ENCODE results near the gene SDK1.

SDK1 gene

DNA sequence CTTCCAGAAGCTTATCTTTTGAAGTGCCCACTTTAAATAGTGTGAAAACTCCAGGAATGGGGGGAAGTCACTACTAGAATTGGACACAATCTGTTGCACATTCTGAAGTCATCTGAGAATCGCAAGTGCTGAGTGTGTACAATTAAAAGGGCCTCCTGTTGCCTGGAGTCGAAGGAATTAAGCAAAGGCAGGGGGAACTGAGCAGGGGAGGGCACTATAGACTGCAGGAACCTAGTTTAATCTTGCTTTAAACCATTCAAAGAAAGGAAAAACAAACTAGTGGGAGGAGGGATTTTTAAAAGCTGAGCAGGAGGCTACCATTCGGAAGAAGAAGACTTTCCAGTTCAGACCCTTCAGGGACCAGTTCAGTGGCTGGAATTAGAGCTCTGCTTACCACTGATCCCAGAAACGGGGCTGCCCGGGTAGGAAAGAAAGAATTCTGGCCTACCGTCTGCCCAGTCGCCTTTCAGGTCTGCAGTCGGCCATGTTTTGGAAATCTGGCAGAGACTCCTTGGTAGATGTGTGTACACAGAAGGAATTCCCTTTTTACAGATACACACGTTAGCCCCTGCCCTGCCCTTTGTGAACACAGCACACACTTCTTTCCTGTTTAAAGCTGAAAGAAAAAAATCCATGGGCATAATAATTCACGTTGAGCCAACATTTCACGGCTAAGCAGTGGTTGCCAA, 770.5 kb downstream of the SDK1 start:
- Histone ChIP-seq H2AFZ (ENCODE audit: insufficient read depth, low read length, poor library complexity) (no peak overlapping the region), H3K36me3 (ENCODE audit: control insufficient read depth in 1 of 2, insufficient read depth in 2 of 2, low read length in 2 of 2) (peaks cover 14 to 17% of the 10 kb centered on the region in 2 experiments), H3K23ac (ENCODE audit: low read length) (no peak overlapping the region), H4K8ac (ENCODE audit: low read depth, low read length) (no peak overlapping the region), H3K79me2 (ENCODE audit: control insufficient read depth, insufficient read depth, low read length, poor library complexity) (no peaks in the 10 kb centered on the region), H3K18ac (ENCODE audit: low read length) (no peak overlapping the region), H3K27ac (ENCODE audit: low read depth, low read length) (no peak overlapping the region), H3K9ac (ENCODE audit: low read length) (no peak overlapping the region), H2AK5ac (ENCODE audit: low read length) (no peak overlapping the region), H3K4ac (ENCODE audit: low read depth, low read length) (no peak overlapping the region), H2BK120ac (ENCODE audit: insufficient read depth, low read length, poor library complexity) (no peak overlapping the region), H3K4me1 (ENCODE audit: control insufficient read depth in 1 of 2, insufficient read depth in 2 of 2, low read length in 2 of 2) (no peaks in the 10 kb centered on the region), H3K27me3 (ENCODE audit: insufficient read depth, low read length) (no peaks in the 10 kb centered on the region), H3K14ac (ENCODE audit: low read length) (no peak overlapping the region), H3K4me2 (ENCODE audit: low read length) (no peak overlapping the region), H3K79me1 (ENCODE audit: low read length) (no peaks in the 10 kb centered on the region), H2BK12ac (ENCODE audit: low read length) (no peak overlapping the region), H4K12ac (ENCODE audit: low read depth, low read length) (no peak overlapping the region), H2BK5ac (ENCODE audit: low read depth, low read length, poor library complexity) (no peak overlapping the region), H4K91ac (ENCODE audit: low read depth, low read length) (no peak overlapping the region), H3K9me3 (ENCODE audit: insufficient read depth, low read depth, low read length) (peaks cover 3% of the 10 kb centered on the region), H3K4me3 (ENCODE audit: low read depth, low read length) (no peak overlapping the region)
- no peak for DNase-seq
- WGBS (ENCODE audit: extremely low coverage, insufficient coverage, insufficient read length): no CpG with 5 or more reads among the region's 11 CpGs

DNA sequence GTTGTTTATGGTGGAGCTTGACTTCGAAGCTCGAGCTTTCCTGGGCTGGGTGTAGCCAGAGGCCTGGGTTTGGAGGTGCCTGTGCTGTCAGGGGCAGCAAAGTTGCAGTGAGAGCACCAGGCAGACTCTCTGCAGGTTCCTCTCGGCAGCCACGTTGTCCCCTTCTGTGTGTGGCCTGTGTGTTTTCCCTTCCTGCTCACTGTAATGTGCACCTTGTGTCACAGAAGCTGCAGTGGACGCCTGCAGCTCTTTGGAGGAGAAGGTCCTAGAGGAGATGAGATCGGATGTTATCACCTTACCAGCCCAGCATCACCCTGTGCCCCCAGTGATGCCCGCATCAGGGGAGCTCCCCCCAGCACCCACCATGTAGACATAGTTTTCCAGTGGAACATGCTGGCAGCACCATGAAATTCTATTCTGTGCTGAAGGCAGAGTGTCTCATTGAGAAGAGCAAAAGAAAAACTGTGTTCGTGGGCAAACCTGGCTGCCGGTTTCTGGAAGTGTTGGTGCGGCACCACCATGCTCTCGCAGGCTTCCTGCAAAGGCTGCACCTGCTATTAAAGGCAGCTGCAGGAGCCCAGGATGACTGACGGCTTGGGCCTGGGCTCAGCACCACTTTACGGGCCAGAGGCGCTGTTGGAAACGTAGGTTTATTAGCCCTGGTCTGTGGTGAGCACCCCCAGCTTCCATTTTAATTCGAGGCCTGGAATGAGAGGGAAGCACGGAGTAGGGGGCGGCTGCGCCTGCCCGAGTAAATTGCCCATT, 771.3 kb downstream of the SDK1 start:
- Histone ChIP-seq H4K8ac (ENCODE audit: low read depth, low read length) (no peak overlapping the region), H2BK120ac (ENCODE audit: insufficient read depth, low read length, poor library complexity) (no peak overlapping the region), H4K12ac (ENCODE audit: low read depth, low read length) (no peak overlapping the region), H3K4ac (ENCODE audit: low read depth, low read length) (no peak overlapping the region), H3K9me3 (ENCODE audit: insufficient read depth, low read depth, low read length) (peaks cover 10% of the 10 kb centered on the region), H2AFZ (ENCODE audit: insufficient read depth, low read length, poor library complexity) (no peak overlapping the region), H3K18ac (ENCODE audit: low read length) (no peak overlapping the region), H3K9ac (ENCODE audit: low read length) (no peak overlapping the region), H3K79me1 (ENCODE audit: low read length) (no peaks in the 10 kb centered on the region), H4K91ac (ENCODE audit: low read depth, low read length) (no peak overlapping the region), H3K14ac (ENCODE audit: low read length) (no peak overlapping the region), H3K27me3 (ENCODE audit: insufficient read depth, low read length) (no peaks in the 10 kb centered on the region), H3K79me2 (ENCODE audit: control insufficient read depth, insufficient read depth, low read length, poor library complexity) (no peaks in the 10 kb centered on the region), H2BK5ac (ENCODE audit: low read depth, low read length, poor library complexity) (no peak overlapping the region), H3K4me1 (ENCODE audit: control insufficient read depth in 1 of 2, insufficient read depth in 2 of 2, low read length in 2 of 2) (no peaks in the 10 kb centered on the region), H3K27ac (ENCODE audit: low read depth, low read length) (no peak overlapping the region), H3K36me3 (ENCODE audit: control insufficient read depth in 1 of 2, insufficient read depth in 2 of 2, low read length in 2 of 2) (peaks cover 19 to 22% of the 10 kb centered on the region in 2 experiments), H3K4me2 (ENCODE audit: low read length) (no peak overlapping the region), H2AK5ac (ENCODE audit: low read length) (no peak overlapping the region), H2BK12ac (ENCODE audit: low read length) (no peak overlapping the region), H3K23ac (ENCODE audit: low read length) (no peak overlapping the region), H3K4me3 (ENCODE audit: low read depth, low read length) (no peak overlapping the region)
- no CpG with 5 or more reads among the region's 20 CpGs for WGBS (ENCODE audit: extremely low coverage, insufficient coverage, insufficient read length)
- DNase-seq: no peak

DNA sequence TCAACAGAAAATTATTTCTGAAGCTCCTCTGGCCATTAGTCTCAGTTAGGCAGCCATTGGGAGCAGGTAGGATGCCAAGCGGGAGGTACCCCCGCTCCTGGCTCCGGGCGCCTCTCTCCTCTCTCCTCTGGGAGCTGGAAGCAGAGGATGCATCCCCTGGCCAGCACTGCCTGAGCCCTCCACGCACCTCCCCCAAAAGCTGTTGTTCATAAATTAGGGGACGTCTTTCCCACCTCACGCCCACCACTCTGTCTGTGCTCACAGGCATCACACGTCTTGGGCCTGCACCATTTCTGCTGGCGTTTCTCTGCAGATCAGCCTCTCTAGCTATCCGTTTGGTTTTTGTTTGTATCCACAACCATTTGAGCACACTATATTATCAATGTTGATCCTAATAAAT, 772.0 kb downstream of the SDK1 start:
- H3K23ac ChIP-seq (ENCODE audit: low read length): no peak overlapping the region
- H3K14ac ChIP-seq (ENCODE audit: low read length): no peak overlapping the region
- H2BK5ac ChIP-seq (ENCODE audit: low read depth, low read length, poor library complexity): no peak overlapping the region
- H3K4ac ChIP-seq (ENCODE audit: low read depth, low read length): no peak overlapping the region
- no peak overlapping the region for H4K8ac ChIP-seq (ENCODE audit: low read depth, low read length)
- H3K27me3 ChIP-seq (ENCODE audit: insufficient read depth, low read length): no peaks in the 10 kb centered on the region
- H3K36me3 ChIP-seq (ENCODE audit: control insufficient read depth in 1 of 2, insufficient read depth in 2 of 2, low read length in 2 of 2): peaks cover 19 to 26% of the 10 kb centered on the region in 2 experiments
- no peak for DNase-seq
- no peaks in the 10 kb centered on the region for H3K4me1 ChIP-seq (ENCODE audit: control insufficient read depth in 1 of 2, insufficient read depth in 2 of 2, low read length in 2 of 2)
- no peak overlapping the region for H2AFZ ChIP-seq (ENCODE audit: insufficient read depth, low read length, poor library complexity)
- H3K4me3 ChIP-seq (ENCODE audit: low read depth, low read length): no peak overlapping the region
- no peak overlapping the region for H4K91ac ChIP-seq (ENCODE audit: low read depth, low read length)
- no peak overlapping the region for H2AK5ac ChIP-seq (ENCODE audit: low read length)
- WGBS (ENCODE audit: extremely low coverage, insufficient coverage, insufficient read length): no CpG with 5 or more reads among the region's 10 CpGs
- H3K27ac ChIP-seq (ENCODE audit: low read depth, low read length): no peak overlapping the region
- no peak overlapping the region for H4K12ac ChIP-seq (ENCODE audit: low read depth, low read length)
- no peak overlapping the region for H3K18ac ChIP-seq (ENCODE audit: low read length)
- H2BK12ac ChIP-seq (ENCODE audit: low read length): no peak overlapping the region
- no peaks in the 10 kb centered on the region for H3K79me2 ChIP-seq (ENCODE audit: control insufficient read depth, insufficient read depth, low read length, poor library complexity)
- H2BK120ac ChIP-seq (ENCODE audit: insufficient read depth, low read length, poor library complexity): no peak overlapping the region
- no peak overlapping the region for H3K9ac ChIP-seq (ENCODE audit: low read length)
- H3K79me1 ChIP-seq (ENCODE audit: low read length): no peaks in the 10 kb centered on the region
- peaks cover 10% of the 10 kb centered on the region for H3K9me3 ChIP-seq (ENCODE audit: insufficient read depth, low read depth, low read length)
- H3K4me2 ChIP-seq (ENCODE audit: low read length): no peak overlapping the region

DNA sequence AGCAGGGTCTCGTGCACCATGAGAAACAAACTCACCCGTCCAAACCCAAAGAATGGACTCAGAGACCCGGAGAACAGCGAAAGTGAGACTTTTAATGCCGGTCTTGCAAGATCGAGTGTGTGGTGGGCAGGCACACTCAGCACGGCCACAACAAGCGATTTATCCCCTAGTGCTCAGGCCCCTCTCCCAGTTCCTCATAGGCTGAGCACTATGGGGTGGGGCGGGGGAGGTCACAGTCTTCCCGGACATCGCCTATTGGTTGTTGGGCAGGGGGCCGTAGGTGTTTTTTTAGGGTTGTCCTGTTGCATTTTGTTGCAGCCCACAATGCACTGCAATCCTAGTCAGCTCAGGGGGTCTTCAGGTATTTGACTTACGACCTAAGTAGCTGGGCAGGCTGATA, 772.7 kb downstream of the SDK1 start:
- Histone ChIP-seq H4K8ac (ENCODE audit: low read depth, low read length) (no peak overlapping the region), H3K4me2 (ENCODE audit: low read length) (no peak overlapping the region), H3K18ac (ENCODE audit: low read length) (no peak overlapping the region), H2AFZ (ENCODE audit: insufficient read depth, low read length, poor library complexity) (no peak overlapping the region), H3K27ac (ENCODE audit: low read depth, low read length) (no peak overlapping the region), H3K4ac (ENCODE audit: low read depth, low read length) (no peak overlapping the region), H3K79me2 (ENCODE audit: control insufficient read depth, insufficient read depth, low read length, poor library complexity) (no peaks in the 10 kb centered on the region), H3K27me3 (ENCODE audit: insufficient read depth, low read length) (no peaks in the 10 kb centered on the region), H2BK120ac (ENCODE audit: insufficient read depth, low read length, poor library complexity) (no peak overlapping the region), H3K79me1 (ENCODE audit: low read length) (no peaks in the 10 kb centered on the region), H2AK5ac (ENCODE audit: low read length) (no peak overlapping the region), H4K12ac (ENCODE audit: low read depth, low read length) (no peak overlapping the region), H3K14ac (ENCODE audit: low read length) (no peak overlapping the region), H4K91ac (ENCODE audit: low read depth, low read length) (no peak overlapping the region), H2BK12ac (ENCODE audit: low read length) (no peak overlapping the region), H2BK5ac (ENCODE audit: low read depth, low read length, poor library complexity) (no peak overlapping the region), H3K4me3 (ENCODE audit: low read depth, low read length) (no peak overlapping the region), H3K36me3 (ENCODE audit: control insufficient read depth in 1 of 2, insufficient read depth in 2 of 2, low read length in 2 of 2) (peaks cover 21 to 25% of the 10 kb centered on the region in 2 experiments), H3K9ac (ENCODE audit: low read length) (no peak overlapping the region), H3K9me3 (ENCODE audit: insufficient read depth, low read depth, low read length) (peaks cover 10% of the 10 kb centered on the region), H3K4me1 (ENCODE audit: control insufficient read depth in 1 of 2, insufficient read depth in 2 of 2, low read length in 2 of 2) (no peaks in the 10 kb centered on the region), H3K23ac (ENCODE audit: low read length) (no peak overlapping the region)
- no peak for DNase-seq
- no CpG with 5 or more reads among the region's 13 CpGs for WGBS (ENCODE audit: extremely low coverage, insufficient coverage, insufficient read length)

Measured in trophoblast cell (in vitro differentiated cells and primary cell).